HL-60 (cell line): ENCODE measurements around the gene ARPC5.

Experiments used
- DNase-seq, 2 experiments: peaks; one replicate each; pipeline ENCODE4 v3.0.0-alpha.2; 2010 to 2020; ENCODE audit warnings: low read depth in 1 of 2, low spot score in 1 of 2
- H3K27ac ChIP-seq: fragments of 250-450 bp; sonication (Bioruptor Pico); replicated peaks from 2 replicates; pipeline ENCODE4 v1.5.1; 2020; ENCODE audit warnings: mild to moderate bottlenecking, moderate library complexity
- H3K27me3 ChIP-seq: fragments of 250-450 bp; sonication (Bioruptor Pico); 2 replicates; pipeline ENCODE4 v1.5.1; 2021; ENCODE audit warnings: mild to moderate bottlenecking, moderate library complexity; ENCODE audit not compliant: insufficient read depth, poor library complexity, severe bottlenecking
- H3K4me3 ChIP-seq: replicated peaks from 2 replicates; pipeline ENCODE4 v1.5.1; 2011; ENCODE audit warnings: mild to moderate bottlenecking, control low read depth, low read length; ENCODE audit not compliant: insufficient read depth
- CTCF ChIP-seq: IDR thresholded peaks from one replicate; pipeline ENCODE4 v1.5.1; 2011; ENCODE audit warnings: low read length, control low read depth, inconsistent platforms; ENCODE audit not compliant: insufficient read depth
- GABPA ChIP-seq: IDR thresholded peaks from 2 replicates; pipeline ENCODE4 v1.6.1; 2012; ENCODE audit warnings: low read depth
- POLR2AphosphoS5 ChIP-seq: IDR thresholded peaks from 2 replicates; pipeline ENCODE4 v1.6.1; 2012; ENCODE audit warnings: low read depth
- REST ChIP-seq: IDR thresholded peaks from 2 replicates; pipeline ENCODE4 v1.6.1; 2012; ENCODE audit warnings: low read depth; ENCODE audit not compliant: insufficient replicate concordance
- SPI1 ChIP-seq: IDR thresholded peaks from 2 replicates; pipeline ENCODE4 v1.6.1; 2012; ENCODE audit warnings: low read depth, mild to moderate bottlenecking, borderline replicate concordance

Gene ARPC5

GRCh38 chr1:183602510-183602909, 33.1 kb downstream of the ARPC5 start:
- DNase-seq, result no peak
- Histone ChIP-seq H3K4me3 (no peak overlapping the region), H3K27me3 (no peaks in the 10 kb centered on the region), H3K27ac (no peak overlapping the region)
- TF ChIP-seq GABPA (no peak), CTCF (no peak), REST (no peak), POLR2AphosphoS5 (no peak), SPI1 (no peak)

- peak overlapping the region; percentile 70 for H3K27ac ChIP-seq
These were observed 34.9 kb downstream of the ARPC5 start for GRCh38 chr1:183600634-183601033.

GRCh38 chr1:183600136-183600535, 35.4 kb downstream of the ARPC5 start:
- H3K27me3 ChIP-seq, result no peaks in the 10 kb centered on the region
- DNase-seq, result peak; percentile 81 to 89
- H3K4me3 ChIP-seq, result no peak overlapping the region
- peak overlapping the region; percentile 70 for H3K27ac ChIP-seq
- TF ChIP-seq SPI1 (0 out of 2 replicates have a peak, but pooled peaks have one; percentile 14), GABPA (no peak), REST (no peak)

More at GRCh38 chr1:183600634-183601033, 34.9 kb downstream of the ARPC5 start:
- no peaks in the 10 kb centered on the region for H3K27me3 ChIP-seq
- no peak for TF ChIP-seq SPI1
- no peak for TF ChIP-seq GABPA
- no peak for TF ChIP-seq CTCF
- no peak for TF ChIP-seq POLR2AphosphoS5
- TF ChIP-seq REST, result no peak
- H3K4me3 ChIP-seq, result no peak overlapping the region
- no peak for DNase-seq
